ENCODE data around the gene TECRL. TPM values are rescaled to one million over a fixed set of nuclear protein-coding genes. Genes with fewer than 3 reads are reported as not detected.

The TECRL gene
- total and polyA plus RNA-seq, 8 donors, result 0.12 to 0.55 TPM; not detected in 6

GRCh38 chr4:64405761-64406160, 3.5 kb downstream of the TECRL start:
- H3K27me3 ChIP-seq, result no peaks in the 10 kb centered on the region
- no peaks in the 10 kb centered on the region for H3K4me1 ChIP-seq
- no peak overlapping the region for H3K4me3 ChIP-seq
- DNase-seq, result no peak
- H3K27ac ChIP-seq, result no peak overlapping the region
- intact Hi-C loops (cut with DNase I; ENCODE audit: low total_unique reads), result no loop called here
- 58 to 67% (median 62%) methylated on average over 11 of the region's 11 CpGs for WGBS, 5 donors
- H3K9me3 ChIP-seq, result no peaks in the 10 kb centered on the region
- TF ChIP-seq POLR2A (IDR thresholded peaks at IDR 0.05) (no peak), CTCF (IDR thresholded peaks at IDR 0.05) (no peak), POLR2AphosphoS5 (IDR thresholded peaks at IDR 0.05) (no peak), EP300 (IDR thresholded peaks at IDR 0.05) (no peak)
- H3K36me3 ChIP-seq, result no peaks in the 10 kb centered on the region

- no peaks in the 10 kb centered on the region for H3K27me3 ChIP-seq
- H3K4me1 ChIP-seq, result no peaks in the 10 kb centered on the region
- TF ChIP-seq EP300 (IDR thresholded peaks at IDR 0.05), result no peak
- no peak for TF ChIP-seq POLR2AphosphoS5 (IDR thresholded peaks at IDR 0.05)
- TF ChIP-seq POLR2A (IDR thresholded peaks at IDR 0.05), result no peak
- TF ChIP-seq CTCF (IDR thresholded peaks at IDR 0.05), result no peak
- no peak overlapping the region for H3K27ac ChIP-seq
- H3K36me3 ChIP-seq, result no peaks in the 10 kb centered on the region
- H3K4me3 ChIP-seq, result no peak overlapping the region
- DNase-seq, result no peak
- H3K9me3 ChIP-seq, result peaks cover 0 to 13% (median 0%) of the 10 kb centered on the region in 4 donors
- intact Hi-C loops (cut with DNase I; ENCODE audit: low total_unique reads), result no loop called here
- WGBS, 5 donors, result 9 to 13% (median 11%) methylated on average over 2 of the region's 2 CpGs
These were observed 6.6 kb downstream of the TECRL start for GRCh38 chr4:64402684-64403083.

- no peak for DNase-seq
- H3K27ac ChIP-seq, result no peak overlapping the region
- no peaks in the 10 kb centered on the region for H3K36me3 ChIP-seq
- H3K4me1 ChIP-seq, result no peaks in the 10 kb centered on the region
- 67 to 84% (median 76%) methylated on average over 5 of the region's 5 CpGs for WGBS, 5 donors
- H3K27me3 ChIP-seq, result no peaks in the 10 kb centered on the region
- no peak overlapping the region for H3K4me3 ChIP-seq
- intact Hi-C loops (cut with DNase I; ENCODE audit: low total_unique reads), result no loop called here
- TF ChIP-seq CTCF (IDR thresholded peaks at IDR 0.05) (no peak), POLR2A (IDR thresholded peaks at IDR 0.05) (no peak), POLR2AphosphoS5 (IDR thresholded peaks at IDR 0.05) (no peak), EP300 (IDR thresholded peaks at IDR 0.05) (no peak)
- H3K9me3 ChIP-seq, result peaks cover 0 to 13% (median 0%) of the 10 kb centered on the region in 4 donors
These were observed 9.7 kb downstream of the TECRL start for GRCh38 chr4:64399313-64400109.

GRCh38 chr4:64394469-64394868, 14.8 kb downstream of the TECRL start:
- peaks cover 0 to 10% (median 0%) of the 10 kb centered on the region in 4 donors for H3K9me3 ChIP-seq

More at GRCh38 chr4:64394469-64394868, 14.8 kb downstream of the TECRL start:
- no peak for TF ChIP-seq POLR2AphosphoS5 (IDR thresholded peaks at IDR 0.05)
- TF ChIP-seq CTCF (IDR thresholded peaks at IDR 0.05), result no peak
- TF ChIP-seq POLR2A (IDR thresholded peaks at IDR 0.05), result no peak
- 69 to 77% (median 74%) methylated on average over 3 of the region's 3 CpGs for WGBS, 5 donors
- Histone ChIP-seq H3K36me3 (no peaks in the 10 kb centered on the region), H3K4me3 (no peak overlapping the region), H3K27me3 (no peaks in the 10 kb centered on the region), H3K27ac (no peak overlapping the region), H3K4me1 (no peaks in the 10 kb centered on the region)
- DNase-seq, result no peak
- intact Hi-C loops (cut with DNase I; ENCODE audit: low total_unique reads), result no loop called here

Measured in stomach (tissue), 9 donors.